GM15510 (cell line): Measurements from ENCODE around the gene C2orf92.

Experiments
- POLR2A ChIP-seq: IDR thresholded peaks from 3 replicates; pipeline ENCODE4 v1.6.1; 2011; ENCODE audit warnings: borderline replicate concordance; ENCODE audit not compliant: insufficient read length; ENCODE audit errors: extremely low read depth

The C2orf92 gene

GRCh38 chr2:97688062-97688827, 18.7 kb downstream of the C2orf92 start:
- TF ChIP-seq POLR2A, result no peak

GRCh38 chr2:97691166-97691565, 21.7 kb downstream of the C2orf92 start:
- no peak for TF ChIP-seq POLR2A

GRCh38 chr2:97693476-97693875, 24.0 kb downstream of the C2orf92 start:
- no peak for TF ChIP-seq POLR2A

GRCh38 chr2:97695744-97696143, 26.2 kb downstream of the C2orf92 start:
- no peak for TF ChIP-seq POLR2A

GRCh38 chr2:97697252-97698235, 28.0 kb downstream of the C2orf92 start:
- no peak for TF ChIP-seq POLR2A

- TF ChIP-seq POLR2A, result no peak
Measured at GRCh38 chr2:97698530-97698929, 29.0 kb downstream of the C2orf92 start.

GRCh38 chr2:97699765-97700444, 30.4 kb downstream of the C2orf92 start:
- no peak for TF ChIP-seq POLR2A

- TF ChIP-seq POLR2A, result no peak
Measured at GRCh38 chr2:97701186-97701585, 31.7 kb downstream of the C2orf92 start.

- TF ChIP-seq POLR2A, result no peak
Measured at GRCh38 chr2:97701851-97702465, 32.4 kb downstream of the C2orf92 start.

GRCh38 chr2:97702731-97703470, 33.4 kb downstream of the C2orf92 start:
- TF ChIP-seq POLR2A, result no peak

- no peak for TF ChIP-seq POLR2A
Measured at GRCh38 chr2:97703741-97704140, 34.2 kb downstream of the C2orf92 start.

- no peak for TF ChIP-seq POLR2A
Measured at GRCh38 chr2:97704989-97705388, 35.5 kb downstream of the C2orf92 start.

GRCh38 chr2:97706112-97706511, 36.6 kb downstream of the C2orf92 start:
- TF ChIP-seq POLR2A, result no peak

- TF ChIP-seq POLR2A, result no peak
Measured at GRCh38 chr2:97706708-97707345, 37.3 kb downstream of the C2orf92 start.

GRCh38 chr2:97707362-97708047, 38.0 kb downstream of the C2orf92 start:
- TF ChIP-seq POLR2A, result no peak
